Activated CD4-positive, CD25-positive, alpha-beta regulatory T cell treated with anti-CD3 and anti-CD28 coated beads, Interleukin-2, amount 50 U/mL, for 16 hours (primary cell): ENCODE data around the gene ZP2.
"Not testable (repeated sequence)": the region's sequence is repeated elsewhere in the genome, so short reads cannot be mapped to it uniquely, and the experiment has no call there.

Experiments used
- DNase-seq: peaks from one replicate; pipeline ENCODE4 v3.0.0-alpha.2; 2020; ENCODE audit warnings: low read depth, low spot score

The ZP2 gene

DNA sequence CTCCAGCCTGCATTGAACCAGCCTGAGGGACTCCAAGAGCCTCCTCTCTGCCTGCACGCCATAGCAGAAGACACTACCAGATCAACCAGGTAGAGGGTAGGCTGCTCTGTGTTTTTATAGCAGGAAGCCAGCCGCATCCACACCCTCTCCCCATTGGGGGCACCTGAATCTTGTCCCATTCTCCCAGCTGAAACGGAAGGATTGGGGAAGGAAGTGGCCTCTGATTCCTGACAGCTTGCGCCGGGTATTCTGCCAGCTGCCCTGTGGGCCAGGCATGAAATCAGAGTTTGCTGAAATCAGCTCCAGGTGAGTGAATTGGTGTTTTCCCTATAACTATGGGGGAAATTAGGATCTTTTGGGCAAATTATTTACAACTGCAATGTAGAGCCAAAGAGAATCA is at the start of gene ZP2:
Gene ZP2 (minus strand): TSS at position 89 of the 400 bp plus-strand sequence. CDS start 27 bp downstream, at position 62.
- no peak for DNase-seq

- no peak for DNase-seq
Observed at GRCh38 chr16:21257284-21257683, 45.9 kb upstream of the ZP2 start.

DNA sequence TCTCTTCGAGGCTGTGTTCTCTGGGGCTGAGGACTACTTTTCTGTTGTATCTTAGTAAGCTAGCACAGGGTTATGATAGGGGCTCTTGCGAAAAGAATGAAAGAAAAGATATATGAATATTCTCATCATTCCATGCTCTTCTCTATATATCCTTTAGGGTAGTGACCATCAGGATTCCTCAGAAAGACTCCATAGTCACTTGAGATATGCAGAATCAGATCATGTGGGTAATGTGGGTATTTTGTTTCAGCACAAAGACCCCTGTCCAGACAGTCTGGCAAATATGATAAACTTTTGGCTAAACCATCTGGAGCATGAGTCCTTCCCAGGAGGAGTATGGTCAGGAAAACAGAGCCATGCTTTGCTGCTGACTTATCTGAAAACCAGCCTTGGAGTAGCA is 45.3 kb upstream of the ZP2 start:
- no peak for DNase-seq

GRCh38 chr16:21253470-21253869 is 42.1 kb upstream of the ZP2 start:
- DNase-seq = no peak

- DNase-seq = no peak
Observed at GRCh38 chr16:21250072-21250923, 38.9 kb upstream of the ZP2 start.

DNA sequence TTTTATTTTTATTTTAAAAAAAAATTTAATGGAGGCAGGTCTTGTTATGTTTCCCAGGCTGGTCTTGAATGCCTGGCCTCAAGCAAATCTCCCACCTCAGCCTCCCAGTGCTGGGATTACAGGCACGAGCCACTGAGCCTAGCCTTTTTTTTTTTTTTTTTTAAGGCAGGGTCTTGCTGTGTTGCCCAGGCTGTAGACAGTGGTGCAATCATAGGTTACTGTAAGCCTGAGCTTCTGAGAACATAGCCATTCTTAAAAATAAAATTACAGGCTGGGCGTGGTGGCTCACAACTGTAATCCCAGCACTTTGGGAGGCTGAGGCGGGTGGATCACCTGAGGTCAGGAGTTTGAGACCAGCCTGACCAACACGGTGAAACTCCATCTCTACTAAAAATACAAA is 36.8 kb upstream of the ZP2 start:
- DNase-seq = not testable (repeated sequence)

DNA sequence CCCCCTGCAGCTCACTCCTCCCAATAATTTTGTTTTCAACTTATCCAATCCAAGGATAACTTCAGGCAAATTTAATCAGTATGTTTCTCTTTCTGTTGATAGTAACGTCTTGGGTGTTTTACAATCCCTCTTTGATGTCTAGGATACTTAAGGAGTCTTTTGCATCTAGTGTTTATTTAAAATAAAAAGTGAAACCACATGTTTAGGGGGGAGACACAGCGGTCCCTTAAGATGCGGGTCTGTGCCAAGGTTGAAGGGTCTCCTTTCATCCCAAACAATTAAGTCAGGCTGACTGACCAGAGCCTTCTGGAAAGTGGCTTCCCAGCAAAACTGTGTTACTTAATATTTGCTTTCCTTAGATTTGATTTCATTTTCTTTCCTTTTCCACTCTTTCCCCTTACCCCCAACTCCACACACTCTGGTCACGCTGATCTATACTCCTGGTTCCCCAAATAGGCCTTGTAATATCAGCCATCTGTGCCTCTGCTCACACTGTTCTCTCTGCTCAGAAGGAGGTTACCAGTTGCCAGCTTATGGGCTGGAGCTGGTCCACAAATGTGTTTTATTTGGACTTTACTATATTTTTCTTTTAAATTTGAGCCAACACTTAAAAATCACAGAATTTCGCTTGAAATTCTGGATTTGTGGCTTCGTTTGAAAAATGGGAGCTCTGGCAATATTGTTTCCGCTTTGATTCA is 33.3 kb upstream of the ZP2 start:
- DNase-seq = no peak

GRCh38 chr16:21242756-21243155 is 31.4 kb upstream of the ZP2 start:
- no peak for DNase-seq

DNA sequence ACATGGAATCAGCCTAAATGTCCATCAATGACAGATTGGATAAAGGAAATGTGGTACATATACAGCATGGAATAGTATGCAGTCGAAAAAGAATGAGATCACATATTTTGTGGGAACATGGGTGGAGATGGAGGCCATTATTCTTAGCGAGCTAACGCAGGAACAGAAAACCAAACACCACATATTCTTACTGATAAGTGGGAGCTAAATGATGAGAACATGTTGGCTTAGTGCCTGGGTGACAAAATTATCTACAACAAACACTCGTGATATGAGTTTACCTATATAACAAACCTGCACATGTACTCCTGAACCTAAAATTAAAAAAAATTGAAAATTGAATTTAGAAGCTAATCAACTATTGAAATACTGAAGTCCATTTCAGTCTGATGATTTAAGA is 28.3 kb upstream of the ZP2 start:
- no peak for DNase-seq

GRCh38 chr16:21236831-21237230 is 25.5 kb upstream of the ZP2 start:
- no peak for DNase-seq

DNA sequence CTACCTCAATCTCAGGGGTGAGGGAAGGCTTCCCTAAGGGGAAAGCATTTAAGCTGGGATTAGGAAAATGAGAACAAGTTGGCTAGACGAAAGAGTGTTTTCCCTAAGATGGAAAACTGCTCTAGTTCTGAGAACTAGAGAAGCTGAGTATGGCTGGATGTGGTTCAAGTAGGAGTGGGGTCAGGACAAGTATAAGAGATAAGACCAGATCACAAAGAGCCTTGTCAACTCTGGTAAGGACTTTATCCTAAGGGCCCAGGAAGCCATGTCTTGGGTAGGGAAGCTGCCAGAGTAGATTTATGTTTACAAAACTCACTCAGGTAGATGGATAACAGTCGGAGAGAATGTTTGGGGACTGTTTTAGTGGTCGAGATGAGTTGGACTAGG is 23.8 kb upstream of the ZP2 start:
- no peak for DNase-seq

- DNase-seq = no peak
Observed at GRCh38 chr16:21233521-21234150, 22.3 kb upstream of the ZP2 start, which contains the start of gene ANKS4B. TSS of gene ANKS4B (plus strand) at chr16:21233699. CDS start at chr16:21233738, 39 bp downstream.

GRCh38 chr16:21233045-21233520 is 21.7 kb upstream of the ZP2 start:
- DNase-seq = no peak

DNA sequence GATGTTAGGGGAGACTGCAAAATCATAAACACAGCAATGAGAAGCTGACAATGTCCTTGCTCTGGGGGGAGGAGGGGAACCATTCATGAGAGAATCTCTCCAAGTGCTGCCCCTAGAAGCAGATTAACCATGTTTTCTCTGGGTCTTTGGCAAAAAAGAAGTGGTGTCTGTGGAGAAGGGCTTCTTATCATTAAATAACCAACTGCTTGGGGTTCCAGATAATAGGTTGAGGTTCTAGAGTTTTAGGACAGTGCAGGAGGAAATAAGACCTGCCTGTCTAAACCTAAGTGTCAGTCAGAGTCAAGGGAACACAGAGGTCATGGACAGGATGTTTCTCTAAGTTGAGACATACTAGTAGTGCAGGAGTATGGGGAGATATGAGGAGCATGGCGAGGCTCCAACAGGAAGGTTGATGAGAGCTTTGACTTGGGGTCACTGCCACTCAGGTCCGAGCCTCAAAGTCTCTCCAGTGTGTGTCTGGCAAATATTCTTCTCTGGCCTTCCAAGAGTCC is 17.0 kb upstream of the ZP2 start:
- DNase-seq = no peak

DNA sequence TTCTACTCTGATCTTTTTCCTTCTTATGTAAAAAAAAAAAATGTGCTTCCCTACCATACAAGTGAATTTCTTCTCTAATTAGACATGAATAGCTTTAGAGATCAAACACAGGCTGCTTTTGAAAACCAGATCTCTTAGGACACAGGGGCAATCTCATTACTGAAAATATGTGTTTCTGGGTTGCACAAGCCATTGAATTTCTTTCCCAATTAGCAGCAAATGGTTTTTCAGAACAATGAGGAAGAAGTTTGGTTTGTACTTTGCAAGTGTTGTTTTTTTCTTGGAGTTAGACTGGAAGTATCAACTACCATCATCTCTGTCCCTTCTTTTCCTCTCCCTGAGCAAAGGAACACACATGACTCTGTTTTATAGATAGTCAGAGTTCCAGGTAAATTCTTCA is 16.5 kb upstream of the ZP2 start:
- DNase-seq = no peak

- DNase-seq = no peak
Observed at GRCh38 chr16:21226749-21227148, 15.4 kb upstream of the ZP2 start.

- DNase-seq = no peak
Observed at GRCh38 chr16:21224800-21225199, 13.4 kb upstream of the ZP2 start.

DNA sequence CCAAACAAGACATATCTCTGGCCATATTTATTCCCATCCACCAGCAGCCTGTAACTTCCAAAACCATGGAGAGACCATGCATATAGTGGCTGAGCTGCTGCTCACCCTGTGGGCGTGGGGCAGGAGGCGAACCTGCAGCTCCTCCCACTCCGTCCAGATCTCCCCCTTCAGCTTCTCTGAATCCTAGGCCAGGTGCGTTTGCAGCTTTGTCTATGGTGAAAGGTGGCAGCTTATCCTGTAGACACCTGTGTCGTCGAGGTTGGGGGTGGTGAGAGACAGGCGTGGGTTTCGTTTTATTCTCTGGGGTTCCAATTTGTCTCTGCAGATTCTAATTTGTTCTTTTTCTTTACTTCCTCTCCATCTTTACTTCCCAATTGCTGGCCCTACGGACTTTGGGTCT is 12.4 kb upstream of the ZP2 start:
- DNase-seq = no peak

GRCh38 chr16:21222495-21223337 is 11.3 kb upstream of the ZP2 start:
- DNase-seq = no peak

DNA sequence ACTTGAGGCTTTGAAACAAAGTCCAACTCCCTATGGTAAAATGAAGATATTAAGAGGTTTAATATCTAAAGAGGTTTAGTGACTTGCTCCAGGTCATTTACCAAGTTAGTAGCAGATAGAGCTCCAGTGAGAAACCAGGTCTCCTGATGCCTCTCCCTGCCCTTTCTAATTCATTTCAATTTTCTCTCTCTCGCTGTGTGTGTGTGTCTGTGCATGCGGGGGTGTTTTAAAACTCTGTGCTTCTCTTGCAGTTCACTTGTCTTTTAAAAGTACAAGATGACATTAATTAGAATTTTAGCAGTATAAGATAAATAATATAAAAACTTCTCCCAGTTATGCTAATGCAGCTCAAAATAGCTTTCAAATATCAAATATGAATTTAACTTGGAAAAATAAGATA is 8.2 kb upstream of the ZP2 start:
- DNase-seq = no peak

DNA sequence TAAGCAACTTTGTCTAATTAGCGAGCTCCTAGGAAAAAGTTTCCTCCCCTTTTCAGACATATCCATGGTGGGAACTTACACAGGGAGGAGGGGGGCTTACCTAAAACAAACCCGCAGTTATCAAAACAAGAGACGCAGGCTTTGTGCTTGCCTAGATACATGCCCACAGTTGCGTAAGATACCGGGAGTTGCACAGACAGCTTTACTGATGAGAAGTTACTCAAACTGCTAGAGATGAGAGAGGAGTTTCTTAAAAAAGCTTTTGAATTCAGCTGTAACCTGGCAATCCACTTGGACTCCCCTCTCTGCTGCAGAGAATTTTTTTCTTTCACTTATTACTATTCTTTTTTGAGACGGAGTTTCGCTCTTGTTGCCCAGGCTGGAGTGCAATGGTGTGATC is 6.8 kb upstream of the ZP2 start:
- no peak for DNase-seq
